Esophagus squamous epithelium (tissue), 4 donors: Measurements from ENCODE around the gene INMT.

ENCODE experiments used
- POLR2A ChIP-seq, 4 donors: fragments of 450-650 bp; IDR thresholded peaks; one replicate each; pipeline ENCODE4 v1.6.1; 2017; ENCODE audit warnings: antibody characterized with exemption in 4 of 4, mild to moderate bottlenecking in 4 of 4, moderate library complexity in 3 of 4
- TF ChIP-seq, protein P1 (sequence below), 6 experiments: fragments of 450-650 bp in 4 of 6; fragments of 200-600 bp in 2 of 6; sonication (generic) in 2 of 6; IDR thresholded peaks; one replicate each; pipeline ENCODE4 v1.5.1; 2016 to 2019; ENCODE audit warnings: antibody characterized with exemption in 6 of 6, mild to moderate bottlenecking in 4 of 6, moderate library complexity in 4 of 6

DNA sequence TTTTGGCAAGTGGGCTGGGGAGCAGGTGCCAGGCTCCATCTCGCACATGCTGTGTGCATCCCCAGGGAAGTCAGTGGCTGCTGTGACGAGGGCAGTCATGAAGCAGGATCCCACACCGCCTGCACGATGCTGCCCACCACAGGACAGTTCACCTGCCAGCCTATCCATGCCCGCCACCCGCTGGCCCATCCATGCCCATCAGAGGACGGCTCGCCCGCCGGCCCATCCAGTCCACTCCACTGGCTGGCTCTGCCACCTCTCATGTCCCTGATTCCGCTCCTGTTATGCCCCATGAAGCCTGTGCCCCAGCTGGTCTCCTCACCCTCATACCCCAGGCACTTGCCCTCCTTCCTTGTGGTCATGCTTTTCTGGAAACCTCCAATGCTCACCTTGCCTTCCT is 18.2 kb upstream of the INMT start:
- TF ChIP-seq, protein P1, sequence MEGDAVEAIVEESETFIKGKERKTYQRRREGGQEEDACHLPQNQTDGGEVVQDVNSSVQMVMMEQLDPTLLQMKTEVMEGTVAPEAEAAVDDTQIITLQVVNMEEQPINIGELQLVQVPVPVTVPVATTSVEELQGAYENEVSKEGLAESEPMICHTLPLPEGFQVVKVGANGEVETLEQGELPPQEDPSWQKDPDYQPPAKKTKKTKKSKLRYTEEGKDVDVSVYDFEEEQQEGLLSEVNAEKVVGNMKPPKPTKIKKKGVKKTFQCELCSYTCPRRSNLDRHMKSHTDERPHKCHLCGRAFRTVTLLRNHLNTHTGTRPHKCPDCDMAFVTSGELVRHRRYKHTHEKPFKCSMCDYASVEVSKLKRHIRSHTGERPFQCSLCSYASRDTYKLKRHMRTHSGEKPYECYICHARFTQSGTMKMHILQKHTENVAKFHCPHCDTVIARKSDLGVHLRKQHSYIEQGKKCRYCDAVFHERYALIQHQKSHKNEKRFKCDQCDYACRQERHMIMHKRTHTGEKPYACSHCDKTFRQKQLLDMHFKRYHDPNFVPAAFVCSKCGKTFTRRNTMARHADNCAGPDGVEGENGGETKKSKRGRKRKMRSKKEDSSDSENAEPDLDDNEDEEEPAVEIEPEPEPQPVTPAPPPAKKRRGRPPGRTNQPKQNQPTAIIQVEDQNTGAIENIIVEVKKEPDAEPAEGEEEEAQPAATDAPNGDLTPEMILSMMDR (IDR thresholded peaks at IDR 0.05): no peak
- TF ChIP-seq POLR2A (IDR thresholded peaks at IDR 0.05): no peak
